ENCODE data around the gene HS6ST1. TPM values are rescaled to one million over a fixed set of nuclear protein-coding genes. Genes with fewer than 3 reads are reported as not detected.

The HS6ST1 gene
- total and polyA plus RNA-seq, 4 donors, result 37.0 to 110 (median 84.7) TPM

- Histone ChIP-seq H3K4me3 (ENCODE audit: low read depth, low read length) (no peak overlapping the region), H3K27me3 (ENCODE audit: control insufficient read depth, insufficient read depth, low read length) (no peaks in the 10 kb centered on the region), H3K36me3 (ENCODE audit: control insufficient read depth, insufficient read depth, low read length) (peaks cover 3% of the 10 kb centered on the region), H3K27ac (ENCODE audit: low read depth, low read length) (no peak overlapping the region), H3K4me1 (ENCODE audit: control insufficient read depth, insufficient read depth, low read length) (peaks cover 43% of the 10 kb centered on the region), H3K9me3 (ENCODE audit: control insufficient read depth, insufficient read depth, low read length) (no peaks in the 10 kb centered on the region)
- 74% methylated on average over 5 of the region's 8 CpGs for WGBS (ENCODE audit: insufficient coverage)
- no peak for DNase-seq (ENCODE audit: low read depth in 4 of 6, low spot score in 6 of 6)
These were observed 82.1 kb downstream of the HS6ST1 start for GRCh38 chr2:128236491-128237035.

- Histone ChIP-seq H3K27me3 (ENCODE audit: control insufficient read depth, insufficient read depth, low read length) (no peaks in the 10 kb centered on the region), H3K4me1 (ENCODE audit: control insufficient read depth, insufficient read depth, low read length) (peaks cover 43% of the 10 kb centered on the region), H3K4me3 (ENCODE audit: low read depth, low read length) (no peak overlapping the region), H3K27ac (ENCODE audit: low read depth, low read length) (no peak overlapping the region), H3K36me3 (ENCODE audit: control insufficient read depth, insufficient read depth, low read length) (peaks cover 3% of the 10 kb centered on the region), H3K9me3 (ENCODE audit: control insufficient read depth, insufficient read depth, low read length) (no peaks in the 10 kb centered on the region)
- DNase-seq (ENCODE audit: low read depth in 4 of 6, low spot score in 6 of 6), result no peak
- 92% methylated on average over 8 of the region's 8 CpGs for WGBS (ENCODE audit: insufficient coverage)
These were observed 83.1 kb downstream of the HS6ST1 start for GRCh38 chr2:128235581-128235980.

- WGBS (ENCODE audit: insufficient coverage), result 59% methylated on average over 5 of the region's 5 CpGs
- DNase-seq (ENCODE audit: low read depth in 4 of 6, low spot score in 6 of 6), result no peak
- no peak overlapping the region for H3K4me3 ChIP-seq (ENCODE audit: low read depth, low read length)
These were observed 84.1 kb downstream of the HS6ST1 start for GRCh38 chr2:128234613-128235012.

GRCh38 chr2:128233790-128234395 is 84.8 kb downstream of the HS6ST1 start:
- no peak overlapping the region for H3K27ac ChIP-seq (ENCODE audit: low read depth, low read length)

More at GRCh38 chr2:128234613-128235012, 84.1 kb downstream of the HS6ST1 start:
- Histone ChIP-seq H3K27me3 (ENCODE audit: control insufficient read depth, insufficient read depth, low read length) (no peaks in the 10 kb centered on the region), H3K4me1 (ENCODE audit: control insufficient read depth, insufficient read depth, low read length) (peaks cover 43% of the 10 kb centered on the region), H3K27ac (ENCODE audit: low read depth, low read length) (no peak overlapping the region), H3K9me3 (ENCODE audit: control insufficient read depth, insufficient read depth, low read length) (no peaks in the 10 kb centered on the region), H3K36me3 (ENCODE audit: control insufficient read depth, insufficient read depth, low read length) (peaks cover 3% of the 10 kb centered on the region)

GRCh38 chr2:128232965-128233789 is 85.5 kb downstream of the HS6ST1 start:
- Histone ChIP-seq H3K9me3 (ENCODE audit: control insufficient read depth, insufficient read depth, low read length) (no peaks in the 10 kb centered on the region), H3K27ac (ENCODE audit: low read depth, low read length) (no peak overlapping the region), H3K4me1 (ENCODE audit: control insufficient read depth, insufficient read depth, low read length) (peaks cover 39% of the 10 kb centered on the region), H3K27me3 (ENCODE audit: control insufficient read depth, insufficient read depth, low read length) (no peaks in the 10 kb centered on the region), H3K36me3 (ENCODE audit: control insufficient read depth, insufficient read depth, low read length) (peaks cover 3% of the 10 kb centered on the region), H3K4me3 (ENCODE audit: low read depth, low read length) (peak overlapping the region; percentile 64)
- DNase-seq (ENCODE audit: low read depth in 4 of 6, low spot score in 6 of 6), result peak; percentile 63 to 95 (median 75)
- under 1% methylated on average over 82 of the region's 84 CpGs for WGBS (ENCODE audit: insufficient coverage)

More at GRCh38 chr2:128233790-128234395, 84.8 kb downstream of the HS6ST1 start:
- no peaks in the 10 kb centered on the region for H3K9me3 ChIP-seq (ENCODE audit: control insufficient read depth, insufficient read depth, low read length)
- no peak for DNase-seq (ENCODE audit: low read depth in 4 of 6, low spot score in 6 of 6)
- H3K27me3 ChIP-seq (ENCODE audit: control insufficient read depth, insufficient read depth, low read length), result no peaks in the 10 kb centered on the region
- WGBS (ENCODE audit: insufficient coverage), result 96% methylated on average over 3 of the region's 11 CpGs
- H3K4me3 ChIP-seq (ENCODE audit: low read depth, low read length), result peak overlapping the region; percentile 64
- H3K4me1 ChIP-seq (ENCODE audit: control insufficient read depth, insufficient read depth, low read length), result peaks cover 43% of the 10 kb centered on the region
- H3K36me3 ChIP-seq (ENCODE audit: control insufficient read depth, insufficient read depth, low read length), result peaks cover 3% of the 10 kb centered on the region

- no peaks in the 10 kb centered on the region for H3K27me3 ChIP-seq (ENCODE audit: control insufficient read depth, insufficient read depth, low read length)
- no peaks in the 10 kb centered on the region for H3K9me3 ChIP-seq (ENCODE audit: control insufficient read depth, insufficient read depth, low read length)
- no peak overlapping the region for H3K4me3 ChIP-seq (ENCODE audit: low read depth, low read length)
- peaks cover 15% of the 10 kb centered on the region for H3K4me1 ChIP-seq (ENCODE audit: control insufficient read depth, insufficient read depth, low read length)
- no peaks in the 10 kb centered on the region for H3K36me3 ChIP-seq (ENCODE audit: control insufficient read depth, insufficient read depth, low read length)
- H3K27ac ChIP-seq (ENCODE audit: low read depth, low read length), result no peak overlapping the region
- DNase-seq (ENCODE audit: low read depth in 4 of 6, low spot score in 6 of 6), result no peak
These were observed 89.8 kb downstream of the HS6ST1 start for GRCh38 chr2:128228894-128229293.

GRCh38 chr2:128227862-128228261 is 90.8 kb downstream of the HS6ST1 start:
- no peak overlapping the region for H3K4me3 ChIP-seq (ENCODE audit: low read depth, low read length)
- 86% methylated on average over 1 of the region's 1 CpG for WGBS (ENCODE audit: insufficient coverage)

GRCh38 chr2:128219891-128220290 is 98.8 kb downstream of the HS6ST1 start:
- Histone ChIP-seq H3K36me3 (ENCODE audit: control insufficient read depth, insufficient read depth, low read length) (no peaks in the 10 kb centered on the region), H3K4me1 (ENCODE audit: control insufficient read depth, insufficient read depth, low read length) (no peaks in the 10 kb centered on the region), H3K27me3 (ENCODE audit: control insufficient read depth, insufficient read depth, low read length) (no peaks in the 10 kb centered on the region), H3K4me3 (ENCODE audit: low read depth, low read length) (no peak overlapping the region), H3K27ac (ENCODE audit: low read depth, low read length) (no peak overlapping the region), H3K9me3 (ENCODE audit: control insufficient read depth, insufficient read depth, low read length) (no peaks in the 10 kb centered on the region)
- DNase-seq (ENCODE audit: low read depth in 4 of 6, low spot score in 6 of 6), result peak in 1 of 6 donors; percentile 53
- WGBS (ENCODE audit: insufficient coverage), result 82% methylated on average over 7 of the region's 8 CpGs

More at GRCh38 chr2:128227862-128228261, 90.8 kb downstream of the HS6ST1 start:
- no peaks in the 10 kb centered on the region for H3K36me3 ChIP-seq (ENCODE audit: control insufficient read depth, insufficient read depth, low read length)
- H3K27me3 ChIP-seq (ENCODE audit: control insufficient read depth, insufficient read depth, low read length), result no peaks in the 10 kb centered on the region
- H3K9me3 ChIP-seq (ENCODE audit: control insufficient read depth, insufficient read depth, low read length), result no peaks in the 10 kb centered on the region
- no peak for DNase-seq (ENCODE audit: low read depth in 4 of 6, low spot score in 6 of 6)
- no peak overlapping the region for H3K27ac ChIP-seq (ENCODE audit: low read depth, low read length)
- H3K4me1 ChIP-seq (ENCODE audit: control insufficient read depth, insufficient read depth, low read length), result peaks cover 5% of the 10 kb centered on the region

GRCh38 chr2:128217671-128218070 is 101.0 kb downstream of the HS6ST1 start:
- no peaks in the 10 kb centered on the region for H3K4me1 ChIP-seq (ENCODE audit: control insufficient read depth, insufficient read depth, low read length)
- no peaks in the 10 kb centered on the region for H3K9me3 ChIP-seq (ENCODE audit: control insufficient read depth, insufficient read depth, low read length)
- no peaks in the 10 kb centered on the region for H3K27me3 ChIP-seq (ENCODE audit: control insufficient read depth, insufficient read depth, low read length)
- DNase-seq (ENCODE audit: low read depth in 4 of 6, low spot score in 6 of 6), result no peak
- 27% methylated on average over 4 of the region's 4 CpGs for WGBS (ENCODE audit: insufficient coverage)
- H3K27ac ChIP-seq (ENCODE audit: low read depth, low read length), result no peak overlapping the region
- no peak overlapping the region for H3K4me3 ChIP-seq (ENCODE audit: low read depth, low read length)
- no peaks in the 10 kb centered on the region for H3K36me3 ChIP-seq (ENCODE audit: control insufficient read depth, insufficient read depth, low read length)
